HG02885 (cell line): ENCODE results near the gene ESCO1.
"Not testable (repeated sequence)": the region's sequence is repeated elsewhere in the genome, so short reads cannot be mapped to it uniquely, and the experiment has no call there.

Source experiments
- ATAC-seq: cut with Tn5 transposase; IDR thresholded peaks from one replicate; pipeline ENCODE4 v1.9.1; 2021; ENCODE audit warnings: mild to moderate bottlenecking; ENCODE audit not compliant: unreplicated experiment, poor library complexity

Gene ESCO1, protein sequence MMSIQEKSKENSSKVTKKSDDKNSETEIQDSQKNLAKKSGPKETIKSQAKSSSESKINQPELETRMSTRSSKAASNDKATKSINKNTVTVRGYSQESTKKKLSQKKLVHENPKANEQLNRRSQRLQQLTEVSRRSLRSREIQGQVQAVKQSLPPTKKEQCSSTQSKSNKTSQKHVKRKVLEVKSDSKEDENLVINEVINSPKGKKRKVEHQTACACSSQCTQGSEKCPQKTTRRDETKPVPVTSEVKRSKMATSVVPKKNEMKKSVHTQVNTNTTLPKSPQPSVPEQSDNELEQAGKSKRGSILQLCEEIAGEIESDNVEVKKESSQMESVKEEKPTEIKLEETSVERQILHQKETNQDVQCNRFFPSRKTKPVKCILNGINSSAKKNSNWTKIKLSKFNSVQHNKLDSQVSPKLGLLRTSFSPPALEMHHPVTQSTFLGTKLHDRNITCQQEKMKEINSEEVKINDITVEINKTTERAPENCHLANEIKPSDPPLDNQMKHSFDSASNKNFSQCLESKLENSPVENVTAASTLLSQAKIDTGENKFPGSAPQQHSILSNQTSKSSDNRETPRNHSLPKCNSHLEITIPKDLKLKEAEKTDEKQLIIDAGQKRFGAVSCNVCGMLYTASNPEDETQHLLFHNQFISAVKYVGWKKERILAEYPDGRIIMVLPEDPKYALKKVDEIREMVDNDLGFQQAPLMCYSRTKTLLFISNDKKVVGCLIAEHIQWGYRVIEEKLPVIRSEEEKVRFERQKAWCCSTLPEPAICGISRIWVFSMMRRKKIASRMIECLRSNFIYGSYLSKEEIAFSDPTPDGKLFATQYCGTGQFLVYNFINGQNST

DNA sequence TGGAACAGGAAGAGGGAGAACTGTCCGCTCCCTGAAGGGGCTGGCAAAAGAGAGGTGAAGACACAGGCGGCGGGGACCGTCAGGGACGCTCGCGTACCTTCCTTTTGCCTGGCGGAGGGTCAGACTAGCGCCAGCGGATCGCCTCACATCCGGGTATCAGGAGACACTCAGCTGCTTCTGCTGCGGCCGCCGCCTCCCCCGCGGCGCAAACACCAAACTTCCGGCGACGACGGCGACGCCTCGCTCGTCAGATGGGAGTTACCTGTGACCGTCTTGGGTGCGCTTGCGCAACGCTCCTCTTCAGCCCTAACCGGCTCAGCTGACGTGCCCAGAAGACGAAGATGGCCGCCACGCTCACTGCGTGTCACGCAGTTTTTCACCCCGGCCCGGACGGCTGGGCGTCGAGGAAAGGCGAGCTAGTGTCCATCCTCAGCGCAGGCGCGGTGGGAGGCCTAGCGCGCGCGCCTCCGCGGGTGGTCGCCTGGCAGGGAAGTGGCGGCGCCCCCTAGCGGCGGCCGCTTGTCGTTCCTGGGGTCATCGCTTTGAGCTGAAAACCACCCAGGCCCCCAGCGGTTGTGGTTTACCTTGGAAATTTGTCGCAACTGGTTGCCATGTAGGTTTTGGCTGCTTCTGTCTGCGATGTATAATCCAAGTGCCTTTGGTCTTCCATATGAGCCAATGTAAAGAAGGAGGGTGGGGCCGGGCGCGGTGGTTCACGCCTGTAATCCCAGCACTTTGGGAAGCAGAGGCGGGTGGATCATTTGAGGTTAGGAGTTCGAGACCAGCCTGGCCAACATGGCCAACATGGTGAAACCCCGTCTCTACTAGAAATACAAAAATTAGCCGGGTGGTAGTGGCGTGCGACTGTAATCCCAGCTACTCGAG is at the start of gene ESCO1:
Gene ESCO1, minus strand, starts transcription at position 179 of the 885 bp plus-strand sequence. CDS start 25,861 bp downstream, outside the sequence.
- ATAC-seq: peak; percentile 84

DNA sequence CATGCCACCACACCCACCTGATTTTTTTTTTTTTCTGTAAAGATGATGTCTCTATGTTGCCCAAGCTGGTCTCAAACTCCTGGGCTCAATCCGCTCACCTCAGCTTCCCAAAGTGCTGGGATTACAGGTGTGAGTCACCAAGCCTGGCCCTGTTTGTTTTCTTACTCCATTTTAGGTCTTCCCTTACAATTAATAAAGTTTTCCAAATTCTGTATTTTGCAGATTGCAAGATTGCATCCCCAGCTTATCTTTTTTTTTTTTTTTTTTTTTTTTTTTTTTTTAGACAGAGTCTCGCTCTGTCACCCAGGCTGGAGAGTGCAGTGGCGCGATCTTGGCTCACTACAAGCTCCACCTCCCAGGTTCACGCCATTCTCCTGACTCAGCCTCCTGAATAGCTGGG is 39.9 kb upstream of the ESCO1 start:
- ATAC-seq: not testable (repeated sequence)

DNA sequence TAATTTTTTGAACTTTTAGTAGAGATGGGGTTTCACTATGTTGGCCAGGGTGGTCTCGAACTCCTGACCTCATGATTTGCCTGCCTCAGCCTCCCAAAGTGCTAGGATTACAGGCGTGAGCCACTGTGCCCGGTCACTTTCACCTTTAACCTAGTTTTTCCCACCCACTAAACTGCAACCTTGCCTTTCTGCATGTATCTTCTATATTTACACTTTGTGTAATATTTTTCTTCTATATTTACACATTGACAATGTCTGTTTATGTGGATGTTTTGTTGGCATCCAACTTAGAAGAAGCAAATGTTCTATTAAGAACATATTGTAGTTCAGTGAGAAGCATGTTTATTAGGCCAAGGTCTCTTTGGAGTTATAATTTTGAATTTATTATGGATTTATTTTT is 38.3 kb upstream of the ESCO1 start:
- ATAC-seq: no peak

DNA sequence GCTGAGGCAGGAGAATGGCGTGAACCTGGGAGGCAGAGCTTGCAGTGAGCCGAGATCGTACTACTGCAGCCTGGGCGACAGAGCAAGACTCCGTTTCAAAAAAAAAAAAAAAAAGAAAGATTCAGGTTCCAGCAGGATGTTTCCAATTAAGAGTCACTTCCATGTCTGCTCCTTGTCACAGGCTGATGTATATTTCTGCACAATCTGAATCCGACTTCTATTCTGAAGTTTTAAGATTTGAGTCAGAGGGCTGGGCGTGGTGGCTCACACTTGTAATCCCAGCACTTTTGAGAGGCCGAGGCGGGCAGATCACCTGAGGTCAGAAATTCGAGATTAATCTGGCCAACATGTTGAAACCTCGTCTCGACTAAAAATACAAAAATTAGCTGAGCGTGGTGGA is 36.3 kb upstream of the ESCO1 start:
- ATAC-seq: no peak

DNA sequence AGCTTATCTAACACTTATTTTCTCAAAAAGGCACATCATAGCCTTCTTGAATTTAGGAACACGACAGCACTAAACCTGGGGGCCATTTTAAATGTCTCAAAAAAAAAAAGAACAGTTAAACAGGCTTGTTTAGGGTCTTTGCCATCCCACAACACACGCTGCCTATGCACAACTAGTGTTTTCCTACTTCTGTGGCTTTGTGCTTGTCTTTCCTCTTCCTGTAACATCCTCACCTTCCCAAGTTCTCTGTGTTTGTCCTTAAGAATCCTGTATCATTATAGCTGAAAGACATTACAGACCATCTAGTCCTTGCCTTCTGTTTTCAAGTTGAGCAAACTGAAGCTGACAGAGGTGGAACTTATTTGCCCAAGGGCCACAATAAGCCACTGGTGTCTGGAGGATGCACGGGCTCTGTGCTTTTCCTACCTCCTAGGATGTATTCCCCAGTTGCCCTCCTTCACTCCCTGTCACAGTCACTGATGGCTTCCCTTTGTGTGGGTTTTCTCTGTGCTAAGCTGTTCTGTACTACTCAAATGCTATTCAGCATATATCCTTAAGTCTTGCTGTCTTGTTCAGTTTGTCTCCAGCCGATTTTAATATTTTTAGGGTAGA is 34.2 kb upstream of the ESCO1 start:
- ATAC-seq: no peak

DNA sequence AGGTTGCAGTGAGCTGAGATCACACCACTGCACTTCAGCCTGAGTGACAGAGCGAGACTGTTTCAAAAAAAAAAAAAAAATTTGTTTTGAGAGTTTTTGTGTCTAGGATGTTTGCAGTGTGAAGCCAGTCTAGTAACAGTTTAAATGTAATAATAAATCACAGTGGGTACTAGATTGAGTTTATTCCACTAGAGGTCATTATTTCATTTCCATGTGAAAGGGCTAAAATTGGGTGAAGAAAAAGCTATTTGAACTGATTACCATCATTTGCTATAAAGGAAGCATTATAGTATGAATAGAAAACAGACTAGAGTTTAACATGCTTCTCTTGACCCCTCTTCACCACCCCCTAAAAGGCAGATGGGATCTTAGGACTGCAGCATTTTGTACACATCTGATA is 31.9 kb upstream of the ESCO1 start:
- no peak for ATAC-seq

DNA sequence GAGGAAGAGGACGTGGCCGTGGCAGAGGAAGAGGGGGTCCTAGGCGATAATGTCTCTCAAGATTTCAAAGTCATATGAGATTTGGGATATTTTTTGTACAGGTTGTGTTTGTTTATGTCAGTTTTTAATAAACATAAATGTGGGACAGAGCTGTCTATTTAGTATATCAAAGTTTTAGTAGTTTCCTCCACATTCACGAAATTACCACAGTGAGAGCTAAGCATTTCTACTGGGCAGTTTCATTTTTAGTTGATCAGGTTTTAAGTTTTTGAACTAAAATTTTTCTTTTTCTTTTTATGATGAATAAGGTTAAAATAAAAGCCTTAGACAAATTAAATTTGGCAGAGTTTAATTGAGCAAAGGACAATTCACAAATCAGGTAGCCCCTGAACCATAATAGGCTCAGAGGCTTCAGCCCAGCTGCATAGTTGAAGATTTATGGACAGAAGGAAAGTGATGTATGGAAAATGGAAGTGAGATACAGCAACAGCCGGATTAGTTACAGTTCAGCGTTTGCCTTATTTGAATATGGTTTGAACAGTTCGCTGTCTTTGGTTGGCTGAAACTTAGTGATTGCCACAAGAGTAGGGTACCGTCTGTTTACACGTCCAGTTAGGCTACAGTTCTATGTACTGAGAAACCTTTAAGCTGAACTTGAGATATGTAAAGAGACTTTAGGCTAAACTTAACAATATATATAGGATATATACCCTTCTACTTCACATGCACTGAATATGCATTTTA is 28.8 kb upstream of the ESCO1 start:
- peak; percentile 97 for ATAC-seq

DNA sequence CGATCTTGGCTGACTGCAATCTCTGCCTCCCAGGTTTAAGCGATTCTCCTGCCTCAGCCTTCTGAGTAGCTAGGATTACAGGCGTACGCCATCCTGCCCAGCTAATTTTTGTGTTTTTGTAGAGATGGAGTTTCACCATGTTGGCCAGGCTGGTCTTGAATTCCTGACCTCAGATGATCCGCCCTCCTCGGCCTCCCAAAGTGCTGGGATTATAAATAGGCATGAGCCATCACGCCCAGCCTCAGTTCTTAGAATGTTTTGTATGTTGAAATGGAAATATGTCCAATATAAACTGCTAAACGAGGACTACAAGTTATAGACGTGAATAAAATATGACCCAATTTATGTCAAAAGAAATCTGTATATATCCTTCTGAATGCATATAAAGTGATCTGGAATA is 21.1 kb upstream of the ESCO1 start:
- not testable (repeated sequence) for ATAC-seq

DNA sequence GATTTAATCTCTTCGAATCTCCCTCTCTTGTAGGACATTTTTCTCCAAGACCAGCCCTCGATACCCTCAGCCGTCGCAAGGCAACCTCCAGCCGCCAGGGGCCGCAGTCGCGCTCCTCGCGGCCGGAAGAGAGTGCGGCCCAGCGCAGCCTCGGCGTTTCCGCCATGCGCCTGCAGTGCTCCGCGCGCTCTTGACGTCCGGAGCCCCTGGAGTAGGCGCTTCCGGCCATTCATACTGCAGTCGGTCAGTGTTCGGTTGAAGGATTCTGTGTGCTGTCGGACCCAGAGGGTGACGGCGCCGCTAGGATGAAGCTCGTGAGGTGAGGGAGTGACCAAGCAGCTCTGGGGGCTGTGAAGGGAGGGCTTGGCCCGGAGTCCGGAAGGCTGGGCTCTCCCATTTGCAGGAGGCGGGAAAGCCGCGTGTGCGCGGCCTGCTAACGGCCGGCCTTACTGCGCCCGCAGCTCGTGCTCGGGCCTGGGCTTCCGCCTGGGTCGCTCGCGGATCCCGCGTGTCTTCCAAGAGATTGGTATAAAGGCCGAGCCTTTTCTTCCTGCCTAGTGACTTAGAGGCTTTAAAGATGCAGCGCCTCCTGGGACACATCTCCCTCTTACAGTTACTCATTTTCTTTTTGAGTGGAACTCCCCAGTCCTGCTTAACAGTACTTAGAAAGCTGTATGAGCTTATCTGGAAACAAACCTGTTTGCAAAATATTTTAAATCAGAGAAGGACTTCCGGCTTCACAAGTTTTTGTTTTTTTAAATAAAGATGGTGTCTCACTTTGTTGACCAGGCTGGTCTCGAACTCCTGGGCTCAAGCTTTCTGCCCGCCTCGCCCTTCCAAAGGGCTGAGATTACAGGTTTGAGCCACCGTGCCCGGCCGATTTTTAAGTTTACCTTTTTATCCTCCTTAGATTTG is 11.9 kb upstream of the ESCO1 start, which contains the start of gene SNRPD1:
Gene SNRPD1, plus strand, starts transcription at position 190 of the 915 bp plus-strand sequence. Its CDS starts 116 bp downstream, at position 306.
- ATAC-seq: peak; percentile 98

DNA sequence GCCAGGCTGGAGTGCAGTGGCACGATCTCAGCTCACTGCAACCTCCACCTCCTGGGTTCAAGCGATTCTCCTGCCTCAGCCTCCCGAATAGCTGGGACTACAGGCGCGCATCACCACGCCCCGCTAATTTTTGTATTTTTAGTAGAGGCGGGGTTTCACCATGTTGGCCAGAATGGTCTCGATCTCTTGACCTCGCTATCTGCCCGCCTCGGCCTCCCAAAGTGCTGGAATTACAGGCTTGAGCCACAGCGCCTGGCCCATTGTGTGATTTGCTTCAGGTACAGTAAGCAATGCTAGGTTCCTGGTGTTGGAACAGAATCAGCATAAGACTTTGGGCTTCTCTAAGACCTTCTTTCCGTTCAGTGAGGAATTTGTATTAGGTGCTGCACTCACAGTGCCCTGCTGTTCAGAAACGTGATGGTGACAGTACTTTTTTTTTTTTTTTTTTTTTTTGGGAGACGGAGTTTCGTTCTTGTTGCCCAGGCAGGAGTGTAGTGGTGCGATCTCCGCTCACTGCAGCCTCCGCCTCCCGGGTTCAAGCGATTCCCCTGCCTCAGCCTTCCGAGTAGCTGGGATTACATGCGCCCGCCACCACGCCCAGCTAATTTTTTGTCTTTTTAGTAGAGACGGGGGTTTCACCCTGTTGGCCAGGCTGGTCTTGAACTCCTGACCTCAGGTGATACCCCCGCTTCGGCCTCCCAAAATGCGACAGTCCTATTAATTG is 11.1 kb upstream of the ESCO1 start:
- peak; percentile 2 for ATAC-seq

DNA sequence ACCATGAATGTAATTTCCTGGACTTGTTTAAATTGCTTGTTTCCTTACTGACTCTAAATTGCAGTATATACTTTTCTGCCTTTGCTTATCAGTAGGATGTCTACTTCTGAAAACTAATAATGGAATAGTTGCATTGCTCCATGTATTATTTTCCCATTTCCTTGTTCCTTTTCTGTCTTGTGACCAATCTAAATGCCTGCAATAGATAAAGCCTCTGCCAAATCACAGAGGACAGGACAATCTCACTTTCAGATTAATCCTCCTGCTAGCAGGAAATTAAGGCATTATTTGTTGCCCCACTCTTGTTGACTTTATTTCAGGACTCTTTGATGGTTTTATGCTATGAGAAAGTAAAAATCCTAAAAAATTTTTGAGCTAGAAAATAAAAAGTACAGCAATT is 4.7 kb upstream of the ESCO1 start:
- no peak for ATAC-seq

DNA sequence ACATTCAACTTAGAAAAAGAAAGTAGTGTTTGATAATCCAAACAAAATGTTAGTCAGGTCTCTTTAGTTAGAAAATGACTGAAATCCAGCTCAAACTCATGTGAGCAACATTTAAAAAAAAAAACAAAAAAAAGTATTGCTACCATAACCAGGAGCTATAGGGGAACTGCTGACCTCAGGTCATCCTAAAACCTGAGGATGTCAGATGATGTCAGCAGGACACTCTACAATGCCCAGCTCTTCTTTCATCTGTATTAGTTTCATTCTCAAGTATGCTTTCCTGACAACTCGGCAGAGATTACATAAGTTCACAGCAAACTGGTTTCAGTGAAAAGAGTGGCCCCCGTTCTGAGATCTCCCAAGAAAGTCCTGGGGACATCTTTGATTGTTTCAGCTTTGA is 4.2 kb upstream of the ESCO1 start:
- no peak for ATAC-seq

DNA sequence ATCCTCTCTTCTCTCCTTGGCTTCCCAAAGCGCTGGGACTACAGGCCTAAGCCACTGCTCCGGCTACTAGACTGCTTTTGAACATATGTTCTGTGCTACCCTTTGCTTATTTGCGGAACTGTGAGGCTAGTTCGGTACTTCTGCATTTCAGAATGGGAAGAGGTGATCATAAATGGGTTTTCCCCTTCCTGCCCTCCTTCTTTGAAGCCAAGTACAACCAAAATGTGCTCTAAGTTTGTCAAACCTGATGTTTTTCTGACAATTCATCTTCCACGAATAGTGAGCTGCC is 1.7 kb upstream of the ESCO1 start:
- no peak for ATAC-seq

DNA sequence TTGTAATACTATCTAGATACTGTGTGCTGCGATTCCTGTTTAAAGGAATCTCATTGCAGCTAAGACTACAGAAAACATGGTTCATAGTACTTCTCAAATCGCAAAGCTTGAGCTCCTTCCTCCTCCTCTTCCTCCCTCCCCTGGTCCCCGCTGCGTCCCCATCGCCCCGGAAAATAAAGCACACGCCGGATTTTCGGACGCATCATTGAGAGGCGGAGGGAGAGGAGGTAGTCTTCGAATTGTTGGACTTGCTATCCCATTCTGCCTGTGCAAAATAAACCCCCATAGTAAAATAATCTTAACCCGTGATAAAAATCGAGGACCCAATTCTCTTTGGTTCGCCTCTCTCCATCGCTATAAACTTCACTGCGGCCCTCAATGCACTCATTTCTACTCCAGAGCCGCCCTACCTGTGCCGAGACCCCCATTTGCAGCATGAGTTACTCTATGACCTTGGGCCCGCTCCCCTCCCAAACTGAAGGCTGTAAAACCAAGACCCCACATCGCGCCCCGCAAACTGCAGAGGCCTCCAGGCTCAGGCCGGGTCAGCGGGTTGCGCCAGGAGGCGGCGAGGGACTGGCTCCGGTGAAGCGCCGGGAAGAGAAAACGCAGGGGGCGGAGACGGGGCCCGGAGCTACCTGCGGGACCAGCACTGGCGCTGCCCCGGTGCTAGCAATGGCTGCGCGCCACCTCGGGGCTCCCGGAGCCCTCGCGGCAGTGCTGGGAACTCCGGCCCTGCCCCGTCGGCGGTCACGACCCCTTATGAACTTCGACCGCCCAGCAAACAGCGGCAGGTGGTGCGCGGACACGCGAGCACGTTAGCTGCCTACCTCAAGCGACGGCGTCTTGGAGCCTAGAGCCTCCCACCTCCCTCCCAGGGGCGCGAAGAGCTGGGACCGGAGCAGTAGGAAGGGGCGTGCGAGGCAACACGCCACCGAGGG is 649 bp downstream of the ESCO1 start:
- peak; percentile 41 for ATAC-seq

DNA sequence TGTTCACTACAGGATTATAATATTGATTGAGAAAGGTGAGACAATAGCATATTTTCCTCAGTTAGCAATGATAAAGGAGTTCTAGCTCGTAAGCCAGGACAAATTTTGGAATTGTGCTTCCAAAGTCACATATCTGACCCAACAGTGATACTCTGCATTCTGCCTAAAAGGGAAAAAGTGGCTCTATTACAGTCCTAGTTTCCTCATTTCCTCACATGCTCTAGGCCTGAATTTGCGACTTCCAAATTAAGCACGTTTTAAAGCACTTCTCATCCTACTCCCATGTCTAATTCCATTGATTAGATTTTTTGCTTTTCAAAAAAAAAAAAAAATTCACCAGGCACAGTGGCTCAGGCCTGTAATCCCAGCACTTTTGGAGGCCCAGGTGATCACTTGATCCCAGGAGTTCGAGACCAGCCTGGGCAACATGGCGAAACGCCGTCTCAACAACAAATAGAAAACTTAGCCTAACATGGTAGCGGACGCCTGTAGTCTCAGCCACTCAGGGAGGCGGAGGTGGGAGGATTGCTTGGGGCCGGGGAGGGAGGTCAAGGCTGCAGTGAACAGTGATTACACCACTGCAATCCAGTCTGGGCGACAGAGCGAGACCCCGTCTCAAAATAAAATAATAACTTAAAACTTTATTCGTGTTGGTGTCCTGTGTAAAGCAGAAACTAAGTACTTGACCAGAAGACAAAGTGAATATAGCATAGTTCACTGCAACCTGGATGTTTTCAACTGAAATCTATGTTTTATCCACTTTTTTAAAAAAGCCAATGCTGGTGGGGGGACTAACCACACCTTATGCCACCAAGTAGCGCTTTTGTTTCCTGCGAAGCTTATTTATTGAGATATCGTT is 1.5 kb downstream of the ESCO1 start:
- ATAC-seq: peak; percentile 18

DNA sequence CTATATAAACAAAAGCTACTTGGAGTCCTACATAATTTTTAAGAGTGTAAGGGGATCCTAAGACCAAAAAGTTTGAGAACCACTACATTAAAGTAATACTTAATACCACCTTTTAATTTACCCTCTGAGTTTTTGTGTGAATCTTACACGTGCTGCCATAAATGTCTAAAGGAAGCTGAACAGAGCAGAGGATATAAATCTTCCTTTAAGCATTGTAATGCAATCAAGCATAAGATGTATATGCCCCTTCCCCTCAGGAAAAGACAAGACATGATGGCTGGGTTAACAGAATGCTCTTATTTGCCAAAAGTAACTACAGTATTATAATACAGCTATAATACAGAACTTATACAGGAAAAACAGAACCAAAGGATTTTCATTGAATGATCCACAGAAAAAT is 2.9 kb downstream of the ESCO1 start:
- ATAC-seq: no peak
